HG02588 (cell line): ENCODE measurements around the gene HMG20B.

Source experiments
- ATAC-seq: cut with Tn5 transposase; IDR thresholded peaks from one replicate; pipeline ENCODE4 v1.9.1; 2021; ENCODE audit warnings: mild to moderate bottlenecking, moderate library complexity; ENCODE audit not compliant: unreplicated experiment

Gene HMG20B

GRCh38 chr19:3605770-3606169 lies 33.0 kb downstream of the HMG20B start:
- no peak for ATAC-seq

GRCh38 chr19:3606174-3606689 lies 33.5 kb downstream of the HMG20B start:
- ATAC-seq, result no peak

DNA sequence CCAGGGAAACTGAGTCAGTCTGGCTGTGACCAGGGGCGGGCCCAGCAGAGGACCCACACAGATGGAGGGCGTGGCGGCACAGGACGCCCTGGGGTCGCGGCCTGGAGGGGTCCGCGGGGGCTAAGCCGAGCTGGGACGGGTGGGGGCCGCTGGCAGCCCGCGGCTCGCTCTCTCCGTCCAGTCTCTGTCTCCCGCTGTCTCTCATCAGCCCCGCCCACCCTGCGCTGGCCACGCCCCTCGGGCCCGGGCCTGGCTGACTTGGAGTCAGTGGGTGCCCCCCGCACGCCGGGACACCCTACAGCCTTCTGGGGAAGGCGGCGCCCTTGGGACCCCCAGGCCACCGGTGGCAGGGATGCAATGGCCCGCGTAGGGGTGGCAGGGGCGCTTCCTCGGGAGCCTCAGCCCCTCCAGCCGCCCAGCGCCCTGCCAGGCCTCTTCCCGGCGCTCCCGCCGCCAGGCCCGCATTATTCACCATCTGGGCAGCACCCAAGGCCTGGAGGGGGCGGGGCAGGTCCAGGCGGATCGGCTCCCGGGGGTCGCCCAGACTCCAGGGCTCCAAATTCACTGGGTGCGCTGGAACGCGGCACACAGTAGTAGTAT lies 34.0 kb downstream of the HMG20B start, which contains the start of gene TBXA2R:
TBXA2R (minus strand) TSS at position 186 of the 600 bp plus-strand sequence. CDS start 6,241 bp downstream, outside the sequence.
- ATAC-seq, result no peak

DNA sequence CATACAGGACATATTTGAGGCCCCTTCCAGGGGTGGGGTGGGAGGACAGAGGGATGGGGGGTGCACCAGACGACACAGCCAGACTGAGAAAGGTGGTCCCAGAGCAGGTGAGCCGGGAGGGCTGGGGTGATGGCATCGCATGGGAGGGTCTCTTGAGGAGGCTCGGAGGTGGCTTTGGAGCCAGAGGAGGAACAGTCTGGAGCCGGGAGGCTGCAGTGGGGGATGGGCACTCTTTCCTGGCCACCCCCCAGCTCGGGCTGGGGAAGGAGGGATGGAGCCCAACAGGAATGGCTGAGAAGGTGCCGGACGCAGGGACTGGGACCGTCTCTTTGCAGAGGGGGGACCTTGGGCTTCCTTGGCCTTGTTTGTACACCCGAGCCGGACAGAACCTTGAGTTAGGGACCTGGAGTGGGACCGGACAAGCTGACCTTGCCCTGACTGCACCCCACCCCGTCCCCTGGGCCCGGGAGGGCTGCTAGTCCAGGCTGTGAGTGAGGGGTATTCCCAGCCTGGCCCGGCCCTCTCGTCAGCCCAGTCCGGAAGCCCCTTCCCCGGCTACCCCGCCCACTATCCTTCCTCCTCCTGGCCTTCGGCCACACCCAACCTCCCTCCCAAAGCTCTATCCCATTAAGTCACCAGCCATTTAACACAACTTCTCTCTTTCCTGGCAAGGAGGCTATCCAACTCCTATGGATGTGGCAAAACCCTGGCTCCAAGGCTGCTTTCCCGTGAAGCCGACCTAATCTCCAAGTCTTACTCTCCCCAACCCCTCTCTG lies 34.7 kb downstream of the HMG20B start:
- no peak for ATAC-seq

DNA sequence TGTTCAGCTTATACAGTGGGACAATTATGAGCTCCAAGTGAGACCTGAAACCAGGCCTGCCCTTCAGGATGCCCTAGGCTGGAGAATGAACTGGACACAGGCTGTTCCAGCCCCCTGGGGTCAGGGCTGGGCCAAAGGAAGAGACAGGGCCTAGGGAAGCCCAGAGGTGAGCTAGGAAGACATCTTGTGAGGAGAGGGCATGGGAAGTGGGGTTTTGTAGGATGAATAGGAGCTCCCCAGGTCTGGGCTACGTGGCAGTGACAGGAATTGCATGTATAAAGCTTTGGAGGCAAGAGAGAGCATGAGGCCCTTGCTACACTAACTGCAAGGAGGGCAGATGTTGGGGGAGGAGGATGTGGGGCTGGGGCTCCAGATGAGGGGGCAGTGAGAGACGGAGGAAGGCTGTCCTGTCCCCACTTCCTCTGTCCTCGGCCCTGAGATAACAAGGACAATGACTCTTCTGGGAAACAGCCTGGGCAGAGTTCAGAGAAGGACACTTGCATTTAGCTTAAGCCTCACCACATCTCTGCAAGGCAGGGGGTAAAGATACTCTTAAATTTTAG lies 35.4 kb downstream of the HMG20B start:
- ATAC-seq, result no peak

- ATAC-seq, result no peak
Measured at GRCh38 chr19:3608750-3609322, 36.1 kb downstream of the HMG20B start.

- no peak for ATAC-seq
Measured at GRCh38 chr19:3609779-3610719, 37.3 kb downstream of the HMG20B start.

GRCh38 chr19:3610745-3611717 lies 38.3 kb downstream of the HMG20B start:
- ATAC-seq, result no peak

GRCh38 chr19:3611841-3612240 lies 39.1 kb downstream of the HMG20B start:
- ATAC-seq, result no peak

- no peak for ATAC-seq
Measured at GRCh38 chr19:3612330-3612729, 39.6 kb downstream of the HMG20B start.

DNA sequence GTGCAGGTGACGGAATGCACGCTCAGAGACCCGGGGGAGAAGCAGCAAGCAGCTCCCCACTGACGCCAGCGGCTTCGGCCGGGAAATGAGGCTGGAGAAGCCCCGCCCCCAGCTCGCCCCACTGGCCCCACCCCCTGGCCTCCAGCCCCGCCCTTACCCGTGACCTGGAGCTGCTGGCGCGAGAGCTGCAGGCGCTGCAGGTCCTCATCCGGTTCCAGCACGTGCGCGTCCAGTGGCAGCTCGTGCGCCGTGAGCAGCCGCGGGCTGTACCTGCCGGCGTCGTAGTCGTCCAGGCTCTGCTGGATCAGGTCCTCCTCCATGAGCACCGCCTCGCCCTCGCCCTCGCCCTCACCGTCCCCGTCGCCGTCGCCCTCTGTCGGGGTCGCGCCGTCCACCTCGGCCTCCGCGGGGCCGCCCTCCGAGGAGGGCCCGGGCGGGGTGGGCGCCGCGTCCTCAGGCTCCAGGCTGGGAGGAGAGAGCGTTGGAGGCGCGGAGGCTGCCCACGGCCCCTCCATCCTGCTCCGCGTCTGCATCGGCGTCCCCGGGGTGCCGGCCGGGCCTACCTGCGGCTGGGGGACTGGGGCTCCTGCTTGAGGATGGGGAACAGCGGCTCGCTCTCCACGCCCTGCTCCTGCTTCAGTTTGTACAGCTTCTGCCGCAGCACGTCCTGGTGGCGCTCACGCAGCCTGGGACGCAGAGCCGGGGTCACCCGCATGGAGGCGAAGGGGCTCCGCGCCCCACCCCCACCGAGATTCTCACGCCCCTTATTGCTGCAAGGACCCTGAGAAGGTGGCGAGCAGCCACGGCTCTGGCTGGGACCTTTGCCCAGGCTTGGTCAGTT lies 40.4 kb downstream of the HMG20B start:
- ATAC-seq, result no peak

GRCh38 chr19:3613818-3614661 lies 41.3 kb downstream of the HMG20B start:
- no peak for ATAC-seq

DNA sequence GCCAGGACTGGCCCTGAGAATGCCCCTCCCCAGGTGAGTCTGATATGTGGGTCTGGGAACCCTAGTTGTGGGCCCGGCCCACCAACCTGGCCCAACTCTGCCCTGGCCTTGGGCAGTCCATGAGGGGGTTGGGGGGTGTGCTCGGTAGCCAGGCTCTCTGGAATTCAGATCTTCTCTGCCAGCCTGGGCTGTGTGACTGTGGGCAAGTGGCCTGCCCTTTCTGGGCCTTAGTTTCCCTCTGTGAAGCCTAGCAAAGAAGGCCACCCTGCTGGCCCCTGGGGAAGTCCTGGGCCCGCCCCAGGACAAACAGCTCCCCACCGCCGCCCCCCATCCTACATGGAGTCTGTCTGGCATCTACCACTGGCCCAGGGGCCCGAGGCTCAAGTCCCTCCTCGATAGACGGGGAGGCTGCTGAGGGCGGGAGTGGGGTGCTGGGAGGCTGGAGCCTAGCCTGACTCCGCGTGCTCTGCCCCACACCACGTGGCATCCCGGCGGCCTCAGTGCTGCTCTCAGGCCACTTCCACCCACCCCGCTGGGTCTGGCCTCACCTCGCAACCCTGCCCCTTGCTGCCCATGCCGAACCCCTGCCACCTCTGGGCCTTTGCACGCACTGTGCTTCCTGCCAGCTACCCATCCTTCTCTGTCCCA lies 42.2 kb downstream of the HMG20B start:
- ATAC-seq, result no peak

GRCh38 chr19:3615524-3616135 lies 42.9 kb downstream of the HMG20B start:
- no peak for ATAC-seq

- no peak for ATAC-seq
Measured at GRCh38 chr19:3617463-3617862, 44.7 kb downstream of the HMG20B start.

DNA sequence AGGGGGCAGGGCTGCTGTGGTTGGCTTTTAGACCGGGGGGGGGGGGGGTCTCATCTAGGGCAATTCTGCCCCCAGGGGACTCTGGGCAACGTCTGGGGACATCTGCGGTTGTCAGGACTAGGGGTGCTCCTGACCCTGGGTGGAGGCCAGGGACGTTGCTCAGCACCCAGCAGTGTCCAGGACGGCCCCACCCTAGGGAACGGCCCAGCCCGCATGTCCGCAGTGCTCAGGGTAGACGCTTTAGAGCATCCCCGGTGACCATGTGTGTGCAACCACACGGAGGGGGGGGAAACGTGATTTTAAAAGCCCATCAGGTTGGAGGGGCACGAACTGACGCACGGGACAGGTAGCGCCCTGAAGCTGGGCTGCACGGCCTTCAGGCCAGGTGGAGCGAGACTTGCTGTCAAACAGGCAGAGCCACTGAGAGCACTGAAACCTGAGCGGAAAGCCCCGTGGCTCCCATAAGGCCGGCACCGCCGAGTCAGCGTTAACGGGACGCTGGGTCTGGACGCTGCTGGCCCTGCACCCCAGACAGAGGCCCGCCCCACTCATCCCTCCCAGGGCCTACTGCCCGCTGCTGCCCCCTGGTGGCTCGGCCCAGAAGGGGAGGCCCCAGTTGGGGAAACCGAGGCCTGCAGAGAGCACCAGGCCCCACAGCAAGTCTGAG lies 45.5 kb downstream of the HMG20B start:
- ATAC-seq, result no peak
